HG03571 (cell line): ENCODE measurements around the gene ZNHIT3.

Experiments used
- ATAC-seq: cut with Tn5 transposase; IDR thresholded peaks from one replicate; pipeline ENCODE4 v1.9.1; 2021; ENCODE audit not compliant: unreplicated experiment

ZNHIT3 gene

DNA sequence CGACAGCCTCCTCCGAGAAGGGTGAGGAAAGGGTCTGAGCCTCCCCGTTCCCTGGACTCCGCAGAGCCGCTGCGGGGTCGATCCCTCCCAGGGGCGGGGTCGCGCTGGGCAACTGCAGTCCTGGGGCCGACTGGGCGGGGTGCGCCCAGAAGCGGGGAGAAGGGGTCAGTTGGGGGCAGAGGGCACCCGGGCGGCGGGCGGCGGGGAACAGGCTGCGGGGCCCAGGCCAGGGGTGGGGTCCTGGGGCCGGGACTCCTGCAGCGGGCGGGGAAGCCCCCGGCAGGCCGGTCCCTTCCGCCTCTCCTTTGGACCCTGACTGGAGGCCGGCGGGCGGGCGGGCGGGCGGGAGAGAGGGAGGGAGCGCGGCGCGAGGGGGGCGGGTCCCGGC lies 58.6 kb downstream of the ZNHIT3 start:
- peak; percentile 45 for ATAC-seq
